GM21717 (cell line): ENCODE results near the gene C3orf80.
A peak's percentile ranks its signal among the peaks of the same experiment; 100 is the strongest.
"Not testable (repeated sequence)": the region's sequence is repeated elsewhere in the genome, so short reads cannot be mapped to it uniquely, and the experiment has no call there.

Source experiments
- ATAC-seq: cut with Tn5 transposase; IDR thresholded peaks from one replicate; pipeline ENCODE4 v1.9.1; 2021; ENCODE audit warnings: mild to moderate bottlenecking, moderate library complexity; ENCODE audit not compliant: unreplicated experiment

The C3orf80 gene

DNA sequence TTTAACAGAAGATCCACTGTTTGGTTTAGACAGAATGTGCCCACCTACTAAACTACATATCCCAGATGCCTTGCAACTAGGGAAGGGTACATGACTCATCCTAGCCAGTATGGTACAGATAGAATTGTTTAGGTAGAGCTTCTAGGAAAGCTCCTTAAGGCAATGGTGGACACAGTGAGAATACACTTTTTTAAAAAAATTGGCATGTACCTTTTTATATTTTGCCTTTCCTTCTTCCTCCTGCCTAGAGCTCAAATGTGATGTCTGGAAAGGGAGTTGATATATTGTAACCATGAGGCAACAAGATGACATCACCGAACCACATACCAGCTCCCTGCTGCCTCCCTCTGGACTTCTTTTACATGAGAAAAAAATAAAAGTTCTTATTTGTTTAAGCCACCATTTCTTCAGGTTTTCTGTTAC, 14.4 kb upstream of the C3orf80 start:
- ATAC-seq = no peak

DNA sequence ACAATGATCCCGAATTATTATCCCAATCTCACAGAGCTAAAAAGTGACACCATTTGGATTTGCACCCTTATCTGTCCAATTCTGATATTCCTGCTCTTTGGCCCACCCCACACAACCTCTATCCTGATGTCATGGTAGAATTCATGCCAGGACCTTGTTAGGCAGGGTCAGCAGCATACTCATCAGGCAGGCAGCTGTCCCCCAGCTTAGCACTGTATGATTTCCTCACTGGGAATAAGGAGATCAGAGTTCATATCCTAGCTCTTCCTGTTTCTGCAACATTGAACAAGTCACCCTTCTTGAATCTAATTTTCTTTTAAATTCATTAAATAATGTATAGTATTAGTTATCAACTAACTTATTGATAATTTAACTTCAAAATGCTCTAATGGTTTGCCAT, 12.0 kb upstream of the C3orf80 start:
- ATAC-seq = no peak

DNA sequence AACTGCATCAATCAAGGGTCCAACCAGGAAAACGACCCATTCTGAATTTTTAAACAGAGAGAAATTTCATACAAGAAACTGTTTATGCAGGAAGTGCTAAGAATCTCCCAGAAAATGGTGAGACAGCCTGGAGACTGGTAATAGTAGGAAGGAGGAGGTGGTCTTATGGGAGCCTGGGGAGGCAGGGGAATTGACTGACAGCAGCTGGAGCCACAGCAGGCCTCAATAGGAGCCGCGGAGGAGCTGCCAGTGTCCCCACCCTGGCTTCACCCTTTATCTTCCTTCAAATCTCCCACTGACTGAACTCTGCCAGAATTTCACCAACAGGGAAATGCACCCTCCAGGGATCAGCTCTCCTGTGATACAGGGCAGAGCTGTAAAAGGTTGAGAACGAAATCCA, 7.5 kb upstream of the C3orf80 start:
- no peak for ATAC-seq

DNA sequence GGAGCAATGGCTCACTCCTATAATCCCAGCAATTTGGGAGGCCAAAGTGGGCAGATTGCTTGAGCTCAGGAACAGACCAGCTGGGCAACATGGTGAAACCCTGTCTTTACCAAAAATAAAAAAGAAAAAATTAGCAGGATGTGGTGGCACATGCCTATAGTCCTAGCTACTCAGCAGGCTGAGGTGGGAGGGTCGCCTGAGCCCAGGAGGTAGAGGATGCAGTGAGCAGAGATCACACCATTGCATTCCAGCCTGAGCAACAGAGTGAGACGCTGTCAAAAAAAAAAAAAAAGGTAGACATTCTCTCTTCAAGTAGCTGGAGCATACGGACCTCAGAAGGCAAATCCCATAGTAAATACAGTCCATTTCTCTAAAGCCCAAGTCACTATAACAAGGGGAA, 7.1 kb upstream of the C3orf80 start:
- ATAC-seq = no peak

DNA sequence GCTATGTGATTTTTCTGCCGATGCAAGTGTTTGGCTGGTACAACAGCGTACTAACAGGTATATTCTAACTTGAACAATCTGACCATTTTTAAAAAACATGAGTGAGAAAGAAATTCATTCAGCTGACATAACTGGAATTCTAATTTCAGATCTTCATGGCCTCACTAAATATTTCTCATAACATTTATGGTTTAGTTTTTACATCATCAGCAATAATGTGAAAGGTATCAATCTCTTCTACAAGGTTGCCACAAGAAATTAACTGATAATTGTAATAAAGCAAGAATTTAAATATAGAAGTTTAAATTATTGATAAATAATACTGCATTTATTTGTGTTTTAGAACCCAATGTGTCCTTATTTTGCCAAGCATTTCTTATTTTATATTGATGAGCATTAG, 5.2 kb upstream of the C3orf80 start:
- no peak for ATAC-seq

DNA sequence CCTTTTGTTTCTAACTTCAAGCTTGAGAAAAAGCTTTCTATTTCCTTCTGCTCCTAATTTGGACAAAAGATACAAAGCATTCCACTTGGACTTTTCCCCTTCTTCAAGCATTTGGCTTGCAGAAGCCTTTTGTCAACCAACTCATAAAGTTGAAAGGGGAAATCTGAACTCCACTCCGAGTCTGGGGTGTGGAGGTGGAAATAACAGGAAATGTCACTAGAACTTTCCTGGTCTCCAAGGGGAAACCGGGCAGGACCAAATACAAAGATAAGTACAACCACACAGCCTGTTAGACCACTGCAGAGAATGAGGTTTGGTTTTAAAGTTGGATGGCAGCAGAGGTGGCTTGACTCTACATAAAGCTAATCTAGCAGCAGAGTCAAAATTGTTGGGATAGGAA, 4.2 kb upstream of the C3orf80 start:
- no peak for ATAC-seq

DNA sequence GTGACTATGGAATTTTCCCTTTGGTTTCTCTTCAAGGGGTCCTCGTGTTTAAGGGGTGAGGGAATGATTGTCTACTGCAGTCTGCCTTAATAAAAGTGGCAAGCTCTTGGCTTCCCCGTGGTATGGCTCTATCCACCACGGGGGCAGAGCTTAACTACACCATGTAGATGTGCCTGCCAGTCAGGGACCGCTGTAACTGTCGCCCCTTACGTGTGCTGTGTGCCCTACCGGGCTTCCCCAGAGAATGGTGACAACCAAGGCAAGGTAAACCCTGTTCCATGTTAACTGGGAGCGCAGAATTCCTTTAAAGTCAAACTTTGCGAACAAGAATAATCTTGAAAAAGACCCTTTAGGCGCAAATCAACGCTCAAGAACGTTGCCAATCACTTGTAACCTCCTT, 966 bp upstream of the C3orf80 start:
- no peak for ATAC-seq

DNA sequence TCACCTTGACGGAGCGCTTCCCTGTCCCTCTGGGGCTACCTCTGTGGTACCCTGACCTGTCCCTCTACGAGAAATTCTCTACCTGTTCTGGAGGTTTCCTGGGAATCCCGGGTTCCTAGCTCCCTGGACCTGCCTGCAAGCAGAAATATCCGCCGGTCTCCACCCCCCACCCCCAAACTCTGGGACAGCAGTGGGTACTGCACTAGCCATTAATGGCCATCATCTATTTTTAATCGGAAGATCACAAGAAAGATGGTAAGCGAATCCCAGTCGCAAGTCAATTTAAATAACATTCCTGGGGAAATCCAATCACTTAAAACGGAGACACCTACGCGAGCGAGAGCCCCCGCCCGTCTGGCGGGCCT, 429 bp upstream of the C3orf80 start:
- ATAC-seq = no peak

DNA sequence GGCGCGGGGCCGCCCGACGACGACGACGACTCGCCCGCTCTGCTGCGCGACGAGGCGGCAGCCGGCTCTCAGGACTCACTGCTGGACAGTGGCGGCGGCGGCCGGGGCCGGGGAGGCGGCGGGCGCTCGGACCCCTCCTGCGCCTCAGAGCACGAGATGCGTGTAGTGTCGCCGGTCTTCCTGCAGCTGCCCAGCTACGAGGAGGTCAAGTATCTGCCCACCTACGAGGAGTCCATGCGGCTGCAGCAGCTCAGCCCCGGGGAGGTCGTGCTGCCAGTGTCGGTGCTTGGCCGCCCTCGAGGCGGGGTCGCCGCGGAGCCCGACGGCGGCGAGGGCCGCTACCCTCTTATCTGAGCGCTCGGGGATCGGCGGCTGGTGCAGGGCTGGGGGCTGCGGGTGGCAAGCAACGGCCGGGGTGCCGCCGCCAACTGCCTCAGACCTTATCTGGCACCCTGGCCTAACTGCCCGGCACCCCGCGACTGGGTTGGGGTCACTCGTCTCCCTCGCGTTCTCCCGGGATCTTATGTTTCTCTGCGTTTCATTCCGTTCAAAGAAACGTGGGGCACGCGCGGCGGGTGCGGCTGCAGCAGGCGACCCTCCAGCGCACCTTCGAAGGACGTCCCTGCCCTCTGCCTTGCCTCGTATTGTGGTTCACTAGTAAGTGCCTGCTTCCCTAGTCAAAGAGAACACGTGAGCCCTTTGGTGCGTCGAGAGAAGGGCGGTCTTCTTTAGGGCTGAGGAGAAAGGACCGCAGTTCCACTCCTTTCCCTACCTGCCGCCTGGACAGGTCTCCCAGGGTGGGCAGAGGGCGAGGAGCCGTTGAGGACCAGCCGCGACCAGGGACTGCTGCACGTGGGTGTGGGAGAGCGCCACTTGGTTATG, 1.0 kb downstream of the C3orf80 start:
- peak; percentile 14 for ATAC-seq

DNA sequence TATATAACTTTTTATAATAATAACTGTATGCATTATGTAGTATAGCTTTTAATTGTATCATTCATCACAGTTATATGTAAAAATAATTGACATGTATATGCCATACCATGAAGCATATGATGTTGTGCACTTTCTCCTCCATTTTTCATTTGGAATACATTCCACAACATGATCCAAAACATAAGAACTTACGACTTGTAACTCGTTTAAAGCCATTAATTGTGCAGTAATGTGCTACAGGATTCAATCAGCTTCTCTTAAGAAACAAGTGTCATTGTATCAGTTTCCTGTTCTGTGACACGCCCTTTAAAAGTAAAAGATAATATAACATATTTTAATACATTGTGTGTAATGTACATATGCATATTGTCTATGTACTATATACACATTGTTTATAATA, 2.2 kb downstream of the C3orf80 start:
- ATAC-seq = no peak

DNA sequence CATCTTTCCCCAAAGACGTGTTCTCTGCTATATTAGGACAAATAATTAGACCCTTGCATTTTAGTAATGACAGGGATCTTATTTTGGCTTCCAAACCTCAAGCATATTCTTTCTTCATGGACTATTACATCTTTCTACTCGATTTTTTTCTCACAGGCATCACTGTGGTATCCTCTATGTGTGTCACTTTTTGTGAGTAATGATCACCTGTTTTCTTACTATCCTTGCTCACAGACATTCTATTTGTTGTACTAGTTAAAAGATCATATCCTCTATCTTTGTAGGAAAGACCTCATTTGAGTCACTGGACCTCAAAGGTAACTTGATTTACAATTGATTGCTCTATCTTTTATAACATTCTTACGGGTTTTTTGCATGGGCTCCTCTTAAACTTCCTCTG, 6.8 kb downstream of the C3orf80 start:
- ATAC-seq = no peak

DNA sequence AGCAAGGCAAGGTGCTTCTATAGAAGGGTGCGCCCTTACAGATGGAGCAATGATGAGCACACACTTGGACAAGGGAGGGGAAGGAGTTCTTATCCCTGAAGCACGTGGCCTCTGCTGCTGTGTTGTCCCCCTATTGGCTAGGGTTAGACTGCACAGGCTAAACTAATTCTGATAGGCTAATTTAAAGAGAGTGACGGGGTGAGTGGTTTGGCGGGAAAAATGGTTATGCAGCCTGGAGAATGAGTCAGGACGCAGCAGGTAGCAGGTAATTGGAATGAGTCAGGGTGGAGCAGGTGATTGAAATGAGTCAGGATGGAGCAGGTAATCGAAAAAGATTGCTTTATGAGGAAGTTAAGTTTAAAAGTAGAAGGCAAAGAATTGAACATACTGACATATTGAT, 15.5 kb downstream of the C3orf80 start:
- ATAC-seq = not testable (repeated sequence)

DNA sequence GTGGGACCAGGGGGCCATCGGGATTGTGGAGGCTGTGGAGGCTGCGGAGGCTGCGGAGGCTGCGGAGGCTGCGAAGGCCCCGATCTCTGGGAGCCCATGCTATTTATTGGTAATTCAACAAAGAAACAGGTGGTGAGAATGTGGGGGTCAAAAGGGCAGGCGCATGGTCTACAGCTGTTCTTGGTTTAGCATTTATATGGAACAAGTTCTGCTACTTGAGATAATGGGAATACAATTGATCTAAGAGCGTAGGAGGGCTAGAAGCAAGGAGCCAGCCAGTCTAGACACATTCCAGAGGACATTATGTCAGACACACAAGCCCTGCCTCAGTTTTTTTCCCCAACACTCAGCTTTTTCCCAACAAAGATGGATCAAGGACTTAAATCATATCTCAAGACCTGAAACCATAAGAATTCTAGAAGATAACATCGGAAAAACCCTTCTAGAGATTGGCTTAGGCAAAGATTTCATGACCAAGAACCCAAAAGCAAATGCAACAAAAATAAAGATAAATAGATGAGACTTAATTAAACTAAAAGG, 20.1 kb downstream of the C3orf80 start:
- no peak for ATAC-seq

DNA sequence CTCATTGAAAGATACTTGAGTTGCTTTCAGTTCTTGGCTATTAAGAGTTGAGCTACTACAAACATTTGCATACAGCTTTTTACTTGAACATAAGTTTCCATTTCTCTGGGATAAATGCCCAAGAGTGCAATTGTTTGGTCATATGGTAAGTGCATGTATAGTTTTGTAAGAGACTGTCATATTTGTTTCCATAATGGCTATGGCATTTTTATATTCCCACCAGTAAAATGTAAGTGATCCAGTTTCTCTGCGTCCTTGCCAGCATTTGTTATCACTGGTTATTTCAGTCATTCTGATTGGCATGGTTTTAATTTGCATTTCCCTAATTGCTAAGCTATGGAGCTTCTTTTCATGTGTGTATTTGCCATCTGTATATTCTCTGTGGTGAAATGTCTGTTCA, 22.5 kb downstream of the C3orf80 start:
- no peak for ATAC-seq

DNA sequence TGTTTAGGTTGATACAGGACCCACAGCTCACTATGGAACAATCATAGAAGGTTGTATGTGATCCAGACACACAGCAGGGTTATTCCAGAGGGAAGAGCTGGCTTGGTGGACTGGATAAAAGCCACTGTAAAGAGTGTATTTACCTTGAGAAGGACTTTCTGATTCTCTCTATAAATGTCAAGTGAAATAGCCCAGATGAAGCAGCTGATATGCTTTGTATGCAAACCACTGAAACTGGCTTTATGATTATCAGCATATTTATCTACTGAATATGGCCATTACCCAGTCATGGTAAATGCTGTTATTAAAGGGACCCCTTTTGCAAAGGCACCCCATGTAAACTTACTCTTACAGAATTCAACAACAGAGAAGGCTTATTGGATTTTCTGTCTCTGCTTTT, 28.1 kb downstream of the C3orf80 start:
- no peak for ATAC-seq

DNA sequence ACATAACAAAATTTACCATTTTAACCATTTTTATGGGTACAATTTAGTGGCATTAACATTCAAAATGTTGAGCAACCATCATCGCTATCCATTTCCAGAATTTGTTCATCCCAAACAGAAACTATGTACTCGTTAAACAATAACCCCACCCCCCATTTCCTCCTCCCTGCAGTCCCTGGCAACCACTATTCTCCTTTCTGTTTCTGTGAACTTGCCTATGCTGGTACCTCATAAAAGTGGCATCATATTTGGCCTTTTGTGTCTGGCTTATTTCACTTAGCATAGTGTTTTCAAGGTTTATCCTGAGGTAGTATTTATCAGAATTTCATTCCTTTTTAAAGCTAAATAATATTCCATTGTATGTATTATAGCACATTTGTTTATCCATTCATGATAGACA, 32.4 kb downstream of the C3orf80 start:
- no peak for ATAC-seq

DNA sequence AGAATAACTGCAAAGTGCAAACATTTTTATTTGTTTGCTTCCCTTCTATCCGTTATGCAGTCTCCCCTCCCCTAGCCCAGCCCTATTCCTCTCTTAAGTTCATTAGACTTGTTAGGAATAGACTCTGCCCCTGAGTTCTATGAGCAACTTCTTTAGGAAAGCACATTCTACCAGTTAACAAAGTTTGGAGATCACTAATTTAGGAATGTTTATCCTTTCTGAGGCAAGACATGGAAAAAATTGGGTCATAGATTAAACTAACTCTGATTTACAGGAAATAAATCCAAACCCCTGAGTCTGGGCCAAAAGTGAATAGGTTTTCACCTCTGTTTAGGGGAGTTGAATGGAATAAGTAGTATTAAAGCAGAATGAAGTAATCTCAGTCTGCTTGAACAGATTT, 34.4 kb downstream of the C3orf80 start:
- ATAC-seq = no peak

DNA sequence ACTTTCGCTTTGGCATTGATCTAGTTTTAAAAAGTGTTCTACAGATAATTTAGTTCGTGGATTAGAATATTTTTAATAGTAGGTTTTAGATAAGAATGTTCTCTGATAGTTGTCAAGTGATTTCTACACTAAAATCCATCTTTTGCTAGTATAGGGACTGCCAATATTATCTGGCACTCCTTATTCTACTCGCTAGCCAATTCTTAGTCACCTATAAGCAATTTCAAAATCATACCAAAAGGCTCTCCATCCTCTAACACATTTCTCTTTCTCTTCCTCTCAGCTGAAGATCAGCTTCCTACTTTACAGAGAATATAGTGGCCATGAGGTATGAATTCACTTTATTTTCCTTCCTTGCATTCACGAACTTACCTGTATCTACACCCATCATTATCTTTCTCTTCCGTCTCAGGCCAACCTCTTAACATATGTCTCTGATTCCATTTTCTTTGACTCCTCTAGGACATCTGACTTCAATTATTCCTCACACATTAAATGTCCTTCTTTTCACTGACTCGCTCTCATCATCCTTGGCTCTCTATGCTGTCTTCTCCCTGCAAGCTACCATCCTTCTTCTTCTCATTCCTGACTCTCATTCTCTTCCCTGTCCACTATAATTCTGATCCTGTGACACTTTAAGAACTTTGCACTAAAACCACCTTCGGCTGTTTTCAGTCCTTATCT, 35.5 kb downstream of the C3orf80 start:
- ATAC-seq = no peak

DNA sequence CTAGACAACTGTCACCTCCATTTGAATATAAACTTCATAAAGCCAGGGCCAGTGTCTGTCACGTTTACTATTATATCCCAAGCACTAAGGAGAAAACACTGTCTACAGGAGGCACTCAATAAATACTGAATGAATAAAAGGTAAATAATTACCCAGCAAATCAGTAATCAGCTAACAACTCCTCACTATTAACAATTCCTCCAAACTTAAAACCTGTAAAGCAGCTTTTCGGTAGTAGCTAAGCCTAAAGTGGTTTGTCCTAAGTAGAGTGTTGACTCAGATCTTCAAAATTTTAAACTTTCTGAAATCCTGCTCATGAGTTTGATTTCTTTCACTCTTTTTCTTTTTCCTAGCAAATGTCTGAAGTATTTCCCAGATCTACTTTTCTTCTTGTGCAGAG, 39.9 kb downstream of the C3orf80 start:
- no peak for ATAC-seq
